DND-41 (cell line): ENCODE data around the gene ADAM17.
"Not testable (repeated sequence)": the region's sequence is repeated elsewhere in the genome, so short reads cannot be mapped to it uniquely, and the experiment has no call there.

Experiments
- ATAC-seq: fragments of 200-7000 bp; cut with Tn5 transposase; 3 replicates; pipeline ENCODE4 v1.9.1; 2021; ENCODE audit warnings: low read depth; ENCODE audit not compliant: insufficient read depth
- DNase-seq: peaks from one replicate; pipeline ENCODE4 v3.0.0-alpha.2; 2020
- H2AFZ ChIP-seq: 2 replicates; pipeline ENCODE4 v1.6.0; 2012; ENCODE audit warnings: low read depth, low read length
- H3K27ac ChIP-seq: 2 replicates; pipeline ENCODE4 v1.5.1; 2012; ENCODE audit warnings: low read length, inconsistent platforms
- H3K27me3 ChIP-seq: fragments of 200-600 bp; sonication (generic); 2 replicates; pipeline ENCODE4 v1.6.0; 2012; ENCODE audit warnings: low read length, mild to moderate bottlenecking, inconsistent platforms; ENCODE audit not compliant: insufficient read depth, poor library complexity
- H3K36me3 ChIP-seq: 2 replicates; pipeline ENCODE4 v1.5.1; 2012; ENCODE audit warnings: low read length, inconsistent platforms; ENCODE audit not compliant: insufficient read depth
- H3K4me1 ChIP-seq: 2 replicates; pipeline ENCODE4 v1.5.1; 2012; ENCODE audit warnings: mild to moderate bottlenecking, low read length; ENCODE audit not compliant: insufficient read depth
- H3K4me2 ChIP-seq: 2 replicates; pipeline ENCODE4 v1.6.0; 2012; ENCODE audit warnings: mild to moderate bottlenecking, moderate library complexity, low read length, inconsistent platforms; ENCODE audit not compliant: insufficient read depth
- H3K4me3 ChIP-seq, 2 experiments: fragments of 200-600 bp in 1 of 2; shearing (Covaris generic) in 1 of 2; 2 replicates each; pipeline ENCODE4 v1.5.1; 2012 to 2016; ENCODE audit warnings: inconsistent platforms in 2 of 2, low read length in 2 of 2, mild to moderate bottlenecking in 2 of 2, low read depth in 1 of 2, moderate library complexity in 1 of 2
- H3K79me2 ChIP-seq: 2 replicates; pipeline ENCODE4 v1.6.0; 2012; ENCODE audit warnings: low read length, inconsistent platforms; ENCODE audit not compliant: insufficient read depth
- H3K9ac ChIP-seq: 2 replicates; pipeline ENCODE4 v1.6.0; 2012; ENCODE audit warnings: low read depth, mild to moderate bottlenecking, inconsistent platforms, low read length, moderate library complexity
- H3K9me3 ChIP-seq: 2 replicates; pipeline ENCODE4 v1.5.1; 2012; ENCODE audit warnings: low read length, moderate library complexity, mild to moderate bottlenecking, inconsistent platforms; ENCODE audit not compliant: insufficient read depth, severe bottlenecking
- H4K20me1 ChIP-seq: 2 replicates; pipeline ENCODE4 v1.6.0; 2012; ENCODE audit warnings: low read length; ENCODE audit not compliant: insufficient read depth
- CTCF ChIP-seq: IDR thresholded peaks from 2 replicates; pipeline ENCODE4 v1.5.1; 2012; ENCODE audit warnings: borderline replicate concordance, low read length, moderate library complexity, mild to moderate bottlenecking; ENCODE audit not compliant: poor library complexity, severe bottlenecking; ENCODE audit errors: extremely low read depth
- EZH2 ChIP-seq: IDR thresholded peaks from 3 replicates; pipeline ENCODE4 v1.6.1; 2012; ENCODE audit warnings: borderline replicate concordance, low read depth, mild to moderate bottlenecking, moderate library complexity, low read length, inconsistent platforms; ENCODE audit not compliant: severe bottlenecking

The ADAM17 gene

DNA sequence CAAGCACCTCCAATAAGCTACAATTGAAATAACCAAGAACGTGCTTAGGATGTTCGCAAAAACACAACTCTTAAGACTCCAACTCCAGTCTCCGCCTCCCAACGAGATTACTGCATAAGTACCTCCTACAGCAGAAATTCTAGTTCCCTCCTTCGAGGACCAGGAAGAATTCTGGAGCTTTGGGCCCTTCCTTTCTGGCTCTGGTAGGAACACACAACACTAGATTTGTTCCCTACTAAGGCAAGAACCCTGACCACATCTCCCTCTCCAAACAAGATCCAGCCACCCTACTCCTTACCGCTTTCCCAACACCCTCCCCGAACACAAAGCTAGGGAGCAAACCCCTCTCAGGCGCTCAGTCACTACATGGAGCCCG lies 721 bp downstream of the ADAM17 start:
- DNase-seq (peak; percentile 47), ATAC-seq (peak; percentile 29)
- Histone ChIP-seq H3K4me2 (peak overlapping the region; percentile 90), H2AFZ (peak overlapping the region; percentile 90), H4K20me1 (peaks cover 14% of the 10 kb centered on the region; the same call in 1 of the 2 replicates), H3K27ac (peak overlapping the region; percentile 91), H3K36me3 (no peaks in the 10 kb centered on the region; the same call in 1 of the 2 replicates), H3K79me2 (peaks cover 75% of the 10 kb centered on the region), H3K9ac (peak overlapping the region; percentile 97), H3K4me3 (peak overlapping the region; percentile 82 to 86), H3K27me3 (no peaks in the 10 kb centered on the region), H3K4me1 (peaks cover 43% of the 10 kb centered on the region), H3K9me3 (no peaks in the 10 kb centered on the region)
- TF ChIP-seq CTCF: no peak
- TF ChIP-seq EZH2: no peak

GRCh38 chr2:9552219-9553178 lies 3.1 kb downstream of the ADAM17 start:
- peaks cover 50% of the 10 kb centered on the region for H3K4me1 ChIP-seq
- no peaks in the 10 kb centered on the region; the same call in 1 of the 2 replicates for H3K36me3 ChIP-seq
- peak overlapping the region; percentile 37; the same call in 1 of the 2 replicates for H3K4me2 ChIP-seq
- peaks cover 29% of the 10 kb centered on the region; the same call in 1 of the 2 replicates for H4K20me1 ChIP-seq
- TF ChIP-seq CTCF (no peak), EZH2 (no peak)
- H3K27me3 ChIP-seq: no peaks in the 10 kb centered on the region
- peaks cover 97% of the 10 kb centered on the region for H3K79me2 ChIP-seq
- H3K9ac ChIP-seq: no peak overlapping the region
- no peaks in the 10 kb centered on the region for H3K9me3 ChIP-seq
- DNase-seq: no peak
- no peak overlapping the region for H3K4me3 ChIP-seq
- ATAC-seq: no peak
- peak overlapping the region; percentile 29; the same call in 1 of the 2 replicates for H3K27ac ChIP-seq
- no peak overlapping the region for H2AFZ ChIP-seq

DNA sequence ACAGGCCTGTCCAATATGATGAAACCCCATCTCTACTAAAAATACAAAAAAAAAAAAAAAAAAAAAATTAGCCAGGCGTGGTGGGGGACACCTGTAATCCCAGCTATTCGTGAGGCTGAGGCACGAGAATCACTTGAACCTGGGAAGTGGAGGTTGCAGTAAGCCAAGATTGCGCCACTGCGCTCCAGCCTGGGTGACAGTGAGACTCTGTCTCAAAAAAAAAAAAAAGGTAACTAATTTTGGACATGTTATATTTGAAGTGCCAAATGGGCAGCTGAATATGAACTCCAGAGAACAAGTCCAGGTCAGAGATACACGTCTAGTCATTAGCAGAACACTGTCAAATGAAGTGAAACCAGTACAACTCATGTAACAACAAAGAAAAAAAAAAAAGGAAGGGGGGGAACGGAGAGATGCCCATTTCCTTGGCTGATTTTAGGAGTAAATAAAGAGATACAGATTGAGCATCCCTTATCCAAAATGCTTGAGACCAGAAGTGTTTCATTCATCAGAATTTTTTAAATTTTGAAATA lies 4.7 kb downstream of the ADAM17 start:
- not testable (repeated sequence) for H3K4me3 ChIP-seq, H3K27me3 ChIP-seq, H3K4me2 ChIP-seq, H3K27ac ChIP-seq, H3K36me3 ChIP-seq, DNase-seq, H2AFZ ChIP-seq, H3K9ac ChIP-seq, ATAC-seq, H3K9me3 ChIP-seq
- H3K79me2 ChIP-seq: peaks cover 97% of the 10 kb centered on the region
- peaks cover 32% of the 10 kb centered on the region; the same call in 1 of the 2 replicates for H4K20me1 ChIP-seq
- peaks cover 39% of the 10 kb centered on the region for H3K4me1 ChIP-seq

DNA sequence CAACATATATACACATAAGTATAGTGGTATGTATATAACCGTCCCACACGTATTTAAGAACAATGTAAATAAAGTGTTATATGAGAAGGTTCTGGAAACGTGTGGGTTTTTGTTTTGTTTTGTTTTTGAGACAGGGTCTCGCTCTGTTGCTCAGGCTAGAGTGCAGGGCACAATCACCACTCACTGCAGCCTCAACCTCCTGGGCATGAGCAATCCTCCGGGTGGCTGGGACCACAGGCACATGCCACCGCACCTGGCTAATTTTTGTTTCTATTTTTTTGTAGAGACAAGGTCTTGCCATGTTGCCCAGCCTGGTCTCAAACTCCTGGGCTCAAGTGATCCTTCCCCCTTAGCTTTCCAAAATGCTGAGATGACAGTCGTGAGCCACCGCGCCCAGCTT lies 6.2 kb downstream of the ADAM17 start:
- no peaks in the 10 kb centered on the region for H3K36me3 ChIP-seq
- H3K4me1 ChIP-seq: peaks cover 38% of the 10 kb centered on the region
- no peaks in the 10 kb centered on the region for H3K9me3 ChIP-seq
- no peaks in the 10 kb centered on the region for H3K27me3 ChIP-seq
- H3K79me2 ChIP-seq: peaks cover 98% of the 10 kb centered on the region
- no peak overlapping the region for H2AFZ ChIP-seq
- DNase-seq (no peak), ATAC-seq (no peak)
- no peak overlapping the region for H3K4me2 ChIP-seq
- H4K20me1 ChIP-seq: peaks cover 36% of the 10 kb centered on the region; the same call in 1 of the 2 replicates
- H3K4me3 ChIP-seq: no peak overlapping the region
- TF ChIP-seq EZH2: no peak
- TF ChIP-seq CTCF: no peak
- H3K27ac ChIP-seq: no peak overlapping the region
- no peak overlapping the region for H3K9ac ChIP-seq
